CD8-positive, alpha-beta memory T cell (primary cell): Measurements from ENCODE around the gene MAMDC2. TPM values are rescaled to one million over a fixed set of nuclear protein-coding genes. Genes with fewer than 3 reads are reported as not detected.
"Not testable (repeated sequence)": the region's sequence is repeated elsewhere in the genome, so short reads cannot be mapped to it uniquely, and the experiment has no call there.

Source experiments
- CTCF ChIA-PET: fragments of 350-600 bp; sonication (Branson Sonifier 250); formaldehyde crosslinking; loops from one replicate; lab custom pipeline; 2021; ENCODE audit warnings: antibody characterized with exemption; lab: Charles Lee
- POLR2A ChIA-PET: fragments of 350-600 bp; sonication (Branson Sonifier 250); formaldehyde crosslinking; loops from one replicate; lab custom pipeline; 2021; ENCODE audit warnings: antibody characterized with exemption; lab: Charles Lee
- DNase-seq, 5 donors: peaks; one replicate each; pipeline versions ENCODE4 v3.0.0 to v3.0.0-alpha.2; 2020 to 2022; ENCODE audit warnings: mixed read lengths in 1 of 5
- H3K27ac ChIP-seq: one replicate; pipeline ENCODE4 v1.7.0; 2013; ENCODE audit warnings: low read depth, mild to moderate bottlenecking, low read length, moderate library complexity
- H3K27me3 ChIP-seq: 2 replicates; pipeline ENCODE4 v1.7.0; 2013; ENCODE audit warnings: low read length, mild to moderate bottlenecking; ENCODE audit not compliant: insufficient read depth, poor library complexity, severe bottlenecking
- H3K36me3 ChIP-seq: 2 replicates; pipeline ENCODE4 v1.7.0; 2013; ENCODE audit warnings: mild to moderate bottlenecking, low read length, moderate library complexity; ENCODE audit not compliant: insufficient read depth
- H3K4me1 ChIP-seq: 2 replicates; pipeline ENCODE4 v1.7.0; 2013; ENCODE audit warnings: mild to moderate bottlenecking, low read length, moderate library complexity; ENCODE audit not compliant: insufficient read depth
- H3K4me3 ChIP-seq: 2 replicates; pipeline ENCODE4 v1.7.0; 2013; ENCODE audit warnings: mild to moderate bottlenecking, low read length
- H3K9me3 ChIP-seq: 2 replicates; pipeline ENCODE4 v1.7.0; 2013; ENCODE audit warnings: mild to moderate bottlenecking, low read length
- H3K27ac Mint-ChIP-seq, 8 donors: one replicate each; pipeline ENCODE4 v1.8.0; 2020 to 2021; ENCODE audit warnings: mixed read lengths in 8 of 8, mild to moderate bottlenecking in 6 of 8, inconsistent platforms in 3 of 8, moderate library complexity in 3 of 8
- H3K27me3 Mint-ChIP-seq, 2 donors: one replicate each; pipeline ENCODE4 v1.8.0; 2020 to 2021; ENCODE audit warnings: mixed read lengths in 2 of 2, mild to moderate bottlenecking in 1 of 2, moderate library complexity in 1 of 2
- H3K36me3 Mint-ChIP-seq, 3 donors: one replicate each; pipeline ENCODE4 v1.8.0; 2020 to 2021; ENCODE audit warnings: mixed read lengths in 3 of 3, inconsistent platforms in 1 of 3, mild to moderate bottlenecking in 1 of 3
- H3K4me1 Mint-ChIP-seq, 3 donors: one replicate each; pipeline ENCODE4 v1.8.0; 2020 to 2021; ENCODE audit warnings: mixed read lengths in 3 of 3, inconsistent platforms in 1 of 3, mild to moderate bottlenecking in 1 of 3
- H3K4me3 Mint-ChIP-seq, 7 donors: one replicate each; pipeline ENCODE4 v1.8.0; 2020 to 2021; ENCODE audit warnings: mixed read lengths in 7 of 7, mild to moderate bottlenecking in 6 of 7, moderate library complexity in 4 of 7, inconsistent platforms in 2 of 7
- H3K9me3 Mint-ChIP-seq, 5 donors: one replicate each; pipeline ENCODE4 v1.8.0; 2020 to 2022; ENCODE audit warnings: mixed read lengths in 5 of 5, mild to moderate bottlenecking in 3 of 5, moderate library complexity in 2 of 5, inconsistent platforms in 1 of 5
- polyA plus RNA-seq: library from polyadenylated mRNA; unstranded; fragments of 300-500 nt; fragmentation: Illumina TruSeq; gene quantifications from one replicate; pipeline ENCODE4 v1.2.3, GENCODE V29; 2021
- total RNA-seq, 2 experiments: library from RNA; stranded (reverse); gene quantifications; one replicate each; pipeline ENCODE4 v1.2.3, GENCODE V29; 2021

The MAMDC2 gene
- total and polyA plus RNA-seq, 3 experiments from 2014 or later, result 0.10 TPM; not detected in 2

- Mint-ChIP-seq H3K4me1 (peaks cover 0 to 6% (median 5%) of the 10 kb centered on the region in 3 donors), H3K4me3 (no peak overlapping the region), H3K27me3 (peaks cover 5 to 28% of the 10 kb centered on the region in 2 donors), H3K9me3 (peaks cover 0 to 5% (median 0%) of the 10 kb centered on the region in 5 donors), H3K36me3 (peaks cover 0 to 25% (median 2%) of the 10 kb centered on the region in 3 donors), H3K27ac (no peak overlapping the region)
- Histone ChIP-seq H3K27ac (no peak overlapping the region), H3K27me3 (no peaks in the 10 kb centered on the region), H3K4me1 (no peaks in the 10 kb centered on the region), H3K9me3 (no peaks in the 10 kb centered on the region), H3K36me3 (no peaks in the 10 kb centered on the region), H3K4me3 (no peak overlapping the region)
- ChIA-PET CTCF (no interaction called here), POLR2A (no interaction called here)
- no peak for DNase-seq
Observed at GRCh38 chr9:70232476-70232875, 188.8 kb downstream of the MAMDC2 start.

DNA sequence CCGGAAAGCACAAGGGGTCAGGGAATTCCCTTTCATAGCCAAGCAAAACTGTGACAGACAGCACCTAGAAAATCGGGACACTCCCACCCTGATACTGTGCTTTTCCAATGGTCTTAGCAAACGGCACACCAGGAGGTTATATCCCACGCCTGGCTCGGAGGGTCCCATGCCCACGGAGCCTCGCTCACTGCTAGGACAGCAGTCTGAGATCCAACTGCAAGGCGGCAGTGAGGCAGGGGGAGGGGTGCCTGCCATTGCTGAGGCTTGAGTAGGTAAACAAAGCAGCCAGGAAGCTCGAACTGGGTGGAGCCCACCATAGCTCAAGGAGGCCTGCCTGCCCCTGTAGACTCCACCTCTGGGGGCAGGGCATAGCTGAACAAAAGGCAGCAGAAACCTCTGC is 190.6 kb downstream of the MAMDC2 start:
- H3K4me3 Mint-ChIP-seq, DNase-seq, POLR2A ChIA-PET, H3K27ac Mint-ChIP-seq, CTCF ChIA-PET, H3K4me1 ChIP-seq, H3K4me1 Mint-ChIP-seq, H3K9me3 ChIP-seq, H3K9me3 Mint-ChIP-seq, H3K27me3 ChIP-seq, H3K36me3 ChIP-seq, H3K4me3 ChIP-seq, H3K27ac ChIP-seq: not testable (repeated sequence)
- Mint-ChIP-seq H3K36me3 (peaks cover under 1 to 31% (median 2%) of the 10 kb centered on the region in 3 donors), H3K27me3 (peaks cover 5 to 28% of the 10 kb centered on the region in 2 donors)

DNA sequence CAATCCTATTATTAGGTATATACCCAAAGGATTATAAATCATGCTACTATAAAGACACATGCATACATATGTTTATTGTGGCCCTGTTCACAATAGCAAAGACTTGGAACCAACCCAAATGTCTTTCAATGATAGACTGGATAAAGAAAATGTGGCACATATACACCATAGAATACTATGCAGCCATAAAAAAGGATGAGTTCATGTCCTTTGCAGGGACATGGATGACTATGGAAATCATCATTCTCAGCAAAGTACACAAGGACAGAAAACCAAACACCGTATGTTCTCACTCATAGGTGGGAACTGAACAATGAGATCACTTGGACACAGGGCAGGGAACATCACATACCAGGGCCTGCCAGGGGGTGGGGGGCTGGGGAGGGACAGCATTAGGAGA is 202.3 kb downstream of the MAMDC2 start:
- H3K9me3 Mint-ChIP-seq, H3K4me3 Mint-ChIP-seq, H3K27me3 ChIP-seq, POLR2A ChIA-PET, H3K4me3 ChIP-seq, H3K4me1 Mint-ChIP-seq, DNase-seq, H3K27ac Mint-ChIP-seq, H3K27ac ChIP-seq, H3K36me3 ChIP-seq, H3K36me3 Mint-ChIP-seq, H3K4me1 ChIP-seq, CTCF ChIA-PET, H3K9me3 ChIP-seq: not testable (repeated sequence)
- peaks cover 13 to 29% of the 10 kb centered on the region in 2 donors for H3K27me3 Mint-ChIP-seq

GRCh38 chr9:70250221-70250620 is 206.6 kb downstream of the MAMDC2 start:
- H3K27ac Mint-ChIP-seq, result no peak overlapping the region
- Histone ChIP-seq H3K36me3 (no peaks in the 10 kb centered on the region), H3K27ac (no peak overlapping the region), H3K4me3 (no peak overlapping the region), H3K4me1 (no peaks in the 10 kb centered on the region), H3K27me3 (peaks cover 5% of the 10 kb centered on the region), H3K9me3 (no peaks in the 10 kb centered on the region)
- POLR2A ChIA-PET, result no interaction called here
- peak overlapping the region in 1 of 7 donors; percentile 8 for H3K4me3 Mint-ChIP-seq
- H3K4me1 Mint-ChIP-seq, result no peaks in the 10 kb centered on the region
- peaks cover 0 to 8% of the 10 kb centered on the region in 2 donors for H3K27me3 Mint-ChIP-seq
- no peak for DNase-seq
- no peaks in the 10 kb centered on the region for H3K9me3 Mint-ChIP-seq
- peaks cover 0 to 3% (median 0%) of the 10 kb centered on the region in 3 donors for H3K36me3 Mint-ChIP-seq
- CTCF ChIA-PET, result no interaction called here

- H3K36me3 ChIP-seq, result no peaks in the 10 kb centered on the region
- ChIA-PET POLR2A (no interaction called here), CTCF (interaction anchor here (1.4 kb wide), 1 partner anchor 8 kb away, joined by 3 read pairs; no protein-coding TSS in a partner anchor)
- no peak for DNase-seq
- Mint-ChIP-seq H3K4me3 (peak overlapping the region in 1 of 7 donors; percentile 24), H3K9me3 (no peaks in the 10 kb centered on the region), H3K27me3 (peaks cover 2% of the 10 kb centered on the region in 2 donors), H3K27ac (peak overlapping the region in 1 of 8 donors; percentile 62), H3K4me1 (peaks cover 22 to 29% (median 25%) of the 10 kb centered on the region in 3 donors), H3K36me3 (peaks cover 0 to 11% (median 4%) of the 10 kb centered on the region in 3 donors)
- H3K4me1 ChIP-seq, result peaks cover 23% of the 10 kb centered on the region
- no peaks in the 10 kb centered on the region for H3K9me3 ChIP-seq
- H3K4me3 ChIP-seq, result no peak overlapping the region
- no peak overlapping the region for H3K27ac ChIP-seq
- H3K27me3 ChIP-seq, result peaks cover 1% of the 10 kb centered on the region
Observed at GRCh38 chr9:70255486-70255885, 211.8 kb downstream of the MAMDC2 start.

GRCh38 chr9:70256123-70256551 is 212.5 kb downstream of the MAMDC2 start:
- H3K4me1 Mint-ChIP-seq, result peaks cover 28 to 36% (median 32%) of the 10 kb centered on the region in 3 donors
- Histone ChIP-seq H3K9me3 (no peaks in the 10 kb centered on the region), H3K4me3 (no peak overlapping the region), H3K27ac (no peak overlapping the region), H3K36me3 (no peaks in the 10 kb centered on the region), H3K4me1 (peaks cover 29% of the 10 kb centered on the region), H3K27me3 (no peaks in the 10 kb centered on the region)
- POLR2A ChIA-PET, result no interaction called here
- CTCF ChIA-PET, result interaction anchor here (1.7 kb wide), 1 partner anchor 15 kb away, joined by 3 read pairs; no protein-coding TSS in a partner anchor
- peak overlapping the region in 2 of 8 donors; percentile 7 to 62 for H3K27ac Mint-ChIP-seq
- H3K27me3 Mint-ChIP-seq, result peaks cover 0 to 2% of the 10 kb centered on the region in 2 donors
- peak overlapping the region in 1 of 7 donors; percentile 44 for H3K4me3 Mint-ChIP-seq
- no peaks in the 10 kb centered on the region for H3K9me3 Mint-ChIP-seq
- H3K36me3 Mint-ChIP-seq, result peaks cover 0 to 12% (median 4%) of the 10 kb centered on the region in 3 donors
- DNase-seq, result no peak

DNA sequence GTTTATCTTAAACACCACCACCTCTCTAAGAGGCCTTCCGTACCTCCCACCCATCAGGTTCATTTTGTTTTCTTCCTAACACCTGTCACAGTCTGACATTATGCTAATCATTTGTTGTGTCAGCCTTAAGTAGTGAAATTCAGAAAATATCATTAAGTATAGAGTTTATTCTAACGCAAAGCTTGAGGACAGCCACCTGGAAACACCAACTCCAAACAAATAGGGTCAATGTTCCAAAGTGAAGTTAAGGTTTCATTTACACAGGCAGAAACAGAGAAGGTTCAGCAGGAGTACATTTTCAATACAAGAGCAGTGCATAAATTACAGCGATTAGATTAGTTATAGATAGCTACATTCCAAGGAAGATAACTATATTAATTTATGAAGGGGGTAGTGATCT is 213.9 kb downstream of the MAMDC2 start:
- H3K4me3 ChIP-seq, result no peak overlapping the region
- CTCF ChIA-PET, result interaction anchor here (1.4 to 1.7 kb wide), 2 partner anchors 16 to 345 kb away, joined by 3 to 4 read pairs; no protein-coding TSS in a partner anchor

GRCh38 chr9:70257991-70258691 is 214.5 kb downstream of the MAMDC2 start:
- peaks cover 47% of the 10 kb centered on the region for H3K4me1 ChIP-seq
- Mint-ChIP-seq H3K9me3 (no peaks in the 10 kb centered on the region), H3K36me3 (peaks cover 0 to 22% (median 5%) of the 10 kb centered on the region in 3 donors), H3K4me1 (peaks cover 48 to 56% (median 52%) of the 10 kb centered on the region in 3 donors), H3K4me3 (peak overlapping the region; percentile 87 to 98 (median 95)), H3K27me3 (peaks cover 0 to 2% of the 10 kb centered on the region in 2 donors), H3K27ac (peak overlapping the region; percentile 89 to 100 (median 98))
- H3K9me3 ChIP-seq, result no peaks in the 10 kb centered on the region
- peak overlapping the region; percentile 95 for H3K4me3 ChIP-seq
- H3K27me3 ChIP-seq, result no peaks in the 10 kb centered on the region
- H3K27ac ChIP-seq, result peak overlapping the region; percentile 92
- ChIA-PET CTCF (interaction anchor here (1.4 to 1.7 kb wide), 2 partner anchors 17 to 344 kb away, joined by 3 to 4 read pairs; no protein-coding TSS in a partner anchor), POLR2A (interaction anchor here (0.7 to 2.2 kb wide), 3 partner anchors 161 to 168 kb away, joined by 4 to 10 read pairs (median 6); no protein-coding TSS in a partner anchor)
- DNase-seq, result no peak
- H3K36me3 ChIP-seq, result no peaks in the 10 kb centered on the region

More for the DNA sequence above, 213.9 kb downstream of the MAMDC2 start:
- H3K9me3 ChIP-seq, result no peaks in the 10 kb centered on the region
- no peaks in the 10 kb centered on the region for H3K36me3 ChIP-seq
- H3K27me3 ChIP-seq, result no peaks in the 10 kb centered on the region
- Mint-ChIP-seq H3K36me3 (peaks cover 0 to 20% (median 5%) of the 10 kb centered on the region in 3 donors), H3K27ac (peak overlapping the region; percentile 89 to 100 (median 98)), H3K27me3 (peaks cover 0 to 2% of the 10 kb centered on the region in 2 donors), H3K9me3 (no peaks in the 10 kb centered on the region), H3K4me1 (peaks cover 42 to 49% (median 45%) of the 10 kb centered on the region in 3 donors), H3K4me3 (peak overlapping the region; percentile 87 to 98 (median 95))
- no peak for DNase-seq
- peaks cover 41% of the 10 kb centered on the region for H3K4me1 ChIP-seq
- H3K27ac ChIP-seq, result peak overlapping the region; percentile 92
- POLR2A ChIA-PET, result interaction anchor here (1.0 to 2.2 kb wide), 2 partner anchors 162 to 164 kb away, joined by 6 to 10 read pairs; no protein-coding TSS in a partner anchor
